Endothelial cell of umbilical vein (primary cell): ENCODE measurements around the gene FAM210A. TPM values are rescaled to one million over a fixed set of nuclear protein-coding genes. Genes with fewer than 3 reads are reported as not detected.

Source experiments
- BruUV-seq: library from RNA; stranded (reverse); fragments of 400-500 nt; replicated peaks from 2 replicates; lab custom pipeline; 2021; lab: Mats Ljungman, UMichigan
- CTCF ChIA-PET: fragments of 300-600, 350-600 bp; sonication (Branson Sonifier 250); formaldehyde crosslinking; loops from one replicate; lab custom pipeline; 2021; ENCODE audit warnings: antibody characterized with exemption, inconsistent platforms; lab: Charles Lee
- POLR2A ChIA-PET: fragments of 300-600, 350-600 bp; sonication (Branson Sonifier 250); formaldehyde crosslinking; loops from one replicate; lab custom pipeline; 2021; ENCODE audit warnings: antibody characterized with exemption, inconsistent platforms; lab: Charles Lee
- DNase-seq: peaks from one replicate; pipeline ENCODE4 v3.0.0-alpha.2; 2011; ENCODE audit warnings: low read depth, low spot score
- FAIRE-seq: peaks from 2 replicates; lab custom pipeline; 2011; peaks lifted over from hg19 to GRCh38; lab: Jason Lieb, UNC
- H2AFZ ChIP-seq: 2 replicates; pipeline ENCODE4 v1.6.0; 2012; ENCODE audit warnings: low read depth, low read length, control low read depth, inconsistent platforms
- H3K27ac ChIP-seq: 2 replicates; pipeline ENCODE4 v1.5.1; 2011; ENCODE audit warnings: low read depth, mild to moderate bottlenecking, control low read depth, low read length, moderate library complexity; ENCODE audit not compliant: insufficient read depth
- H3K27me3 ChIP-seq, 2 experiments: 2 replicates each; pipeline versions ENCODE4 v1.6.0 to v1.6.1; 2011; ENCODE audit warnings: low read length in 2 of 2, mixed read lengths in 1 of 2; ENCODE audit not compliant: control insufficient read depth in 2 of 2, insufficient read depth in 2 of 2
- H3K36me3 ChIP-seq, 2 experiments: 2 replicates in 1 of 2; 3 replicates in 1 of 2; pipeline ENCODE4 v1.5.1; 2011; ENCODE audit warnings: low read length in 2 of 2, mild to moderate bottlenecking in 1 of 2, moderate library complexity in 1 of 2; ENCODE audit not compliant: control insufficient read depth in 2 of 2, insufficient read depth in 2 of 2; ENCODE audit errors: extremely low read depth in 1 of 2
- H3K4me1 ChIP-seq: 3 replicates; pipeline ENCODE4 v1.5.1; 2011; ENCODE audit warnings: mild to moderate bottlenecking, low read length; ENCODE audit not compliant: control insufficient read depth, insufficient read depth; ENCODE audit errors: extremely low read depth
- H3K4me2 ChIP-seq: 2 replicates; pipeline ENCODE4 v1.6.1; 2011; ENCODE audit warnings: low read length, control low read depth, mixed read lengths; ENCODE audit not compliant: insufficient read depth
- H3K4me3 ChIP-seq, 3 experiments: fragments of 200-600 bp in 1 of 3; sonication (generic), shearing (Covaris generic) in 1 of 3; replicated peaks in 1 of 3; 2 replicates each; pipeline ENCODE4 v1.5.1; 2011 to 2016; ENCODE audit warnings: control low read depth in 3 of 3, low read length in 3 of 3, mild to moderate bottlenecking in 2 of 3, inconsistent platforms in 1 of 3, low read depth in 1 of 3, moderate library complexity in 1 of 3; ENCODE audit not compliant: insufficient read depth in 1 of 3
- H3K79me2 ChIP-seq: 2 replicates; pipeline ENCODE4 v1.6.0; 2012; ENCODE audit warnings: low read length, inconsistent platforms; ENCODE audit not compliant: control insufficient read depth, insufficient read depth
- H3K9ac ChIP-seq: replicated peaks from 2 replicates; pipeline ENCODE3; 2011; ENCODE audit warnings: low read length, control low read depth; ENCODE audit not compliant: insufficient read depth; ENCODE audit errors: extremely low read depth
- H3K9me1 ChIP-seq: replicated peaks from 3 replicates; pipeline ENCODE4 v1.6.0; 2011; ENCODE audit warnings: mild to moderate bottlenecking, low read length; ENCODE audit not compliant: control insufficient read depth, insufficient read depth; ENCODE audit errors: extremely low read depth
- H3K9me3 ChIP-seq: replicated peaks from 2 replicates; pipeline ENCODE4 v1.5.1; 2012; ENCODE audit warnings: low read length, inconsistent platforms; ENCODE audit not compliant: control insufficient read depth, insufficient read depth
- H4K20me1 ChIP-seq: replicated peaks from 2 replicates; pipeline ENCODE3; 2011; ENCODE audit warnings: mild to moderate bottlenecking, low read length; ENCODE audit not compliant: control insufficient read depth, insufficient read depth; ENCODE audit errors: extremely low read depth
- EZH2 ChIP-seq: IDR thresholded peaks from 2 replicates; pipeline ENCODE4 v1.6.1; 2012; ENCODE audit warnings: borderline replicate concordance, low read depth, mild to moderate bottlenecking, moderate library complexity, low read length, inconsistent platforms; ENCODE audit not compliant: severe bottlenecking
- FOS ChIP-seq: IDR thresholded peaks from 2 replicates; pipeline ENCODE4 v1.6.1; 2011; ENCODE audit warnings: mild to moderate bottlenecking, low read length, moderate library complexity, borderline replicate concordance; ENCODE audit not compliant: insufficient read depth
- GATA2 ChIP-seq: IDR thresholded peaks from 2 replicates; pipeline ENCODE4 v1.7.0; 2011; ENCODE audit warnings: low read depth, mild to moderate bottlenecking, moderate library complexity, mixed read lengths, low read length; ENCODE audit not compliant: insufficient read length, insufficient read depth
- JUN ChIP-seq: IDR thresholded peaks from 2 replicates; pipeline ENCODE4 v1.6.1; 2011; ENCODE audit warnings: borderline replicate concordance, low read depth; ENCODE audit not compliant: insufficient read length, insufficient read depth
- MYC ChIP-seq: IDR thresholded peaks from one replicate; pipeline ENCODE4 v1.6.1; 2011; ENCODE audit warnings: mild to moderate bottlenecking, low read depth, low read length
- POLR2A ChIP-seq: IDR thresholded peaks from 2 replicates; pipeline ENCODE4 v1.6.1; 2012; ENCODE audit warnings: low read depth, mild to moderate bottlenecking, control low read depth, low read length
- POLR2AphosphoS5 ChIP-seq: IDR thresholded peaks from 2 replicates; pipeline ENCODE4 v1.6.1; 2012; ENCODE audit warnings: low read depth, mild to moderate bottlenecking, control low read depth, low read length, moderate library complexity; ENCODE audit not compliant: insufficient read depth
- dilution Hi-C: fragments of 300-500 bp; cut with MboI; formaldehyde crosslinking; loops from one replicate; pipeline ENCODE4 v1.15.0; 2019; ENCODE audit warnings: low sequenced_read_pairs; ENCODE audit not compliant: extremely low pct_ligation_motif_present
- intact Hi-C: fragments of 100-400 bp; cut with micrococcal nuclease; formaldehyde crosslinking; loops from one replicate; pipeline ENCODE4 v1.10.0; 2022
- polyA plus RNA-seq, 4 experiments: library from polyadenylated mRNA; depleted of rRNA in 3 of 4; stranded (reverse) in 3 of 4; unstranded in 1 of 4; fragments of >200 nt; gene quantifications; 2 replicates each; pipeline versions ENCODE4 v1.2.1 to v1.2.3, GENCODE V29; 2011 to 2012; ENCODE audit warnings: missing spikeins in 1 of 4
- total RNA-seq: library from RNA; stranded (reverse); gene quantifications from 2 replicates; pipeline ENCODE4 v1.2.3, GENCODE V29; 2021
- TF ChIP-seq, protein P1 (sequence below), 2 donors: IDR thresholded peaks; 1 replicate in 1 of 2; 2 replicates in 1 of 2; pipeline ENCODE4 v1.5.1; 2011; ENCODE audit warnings: low read length in 2 of 2, mild to moderate bottlenecking in 2 of 2, moderate library complexity in 2 of 2, control low read depth in 1 of 2, inconsistent platforms in 1 of 2, low read depth in 1 of 2; ENCODE audit not compliant: insufficient read depth in 1 of 2; ENCODE audit errors: extremely low read depth in 1 of 2
- TF ChIP-seq, protein P2 (sequence below): IDR thresholded peaks from 2 replicates; pipeline ENCODE4 v1.6.1; 2011; ENCODE audit not compliant: insufficient read depth, insufficient read length

FAM210A gene
- total and polyA plus RNA-seq, 2 donors (not counting 3 experiments of a cell fraction or from before 2014, with no cell fraction given), result 7.1 to 17.3 TPM

DNA sequence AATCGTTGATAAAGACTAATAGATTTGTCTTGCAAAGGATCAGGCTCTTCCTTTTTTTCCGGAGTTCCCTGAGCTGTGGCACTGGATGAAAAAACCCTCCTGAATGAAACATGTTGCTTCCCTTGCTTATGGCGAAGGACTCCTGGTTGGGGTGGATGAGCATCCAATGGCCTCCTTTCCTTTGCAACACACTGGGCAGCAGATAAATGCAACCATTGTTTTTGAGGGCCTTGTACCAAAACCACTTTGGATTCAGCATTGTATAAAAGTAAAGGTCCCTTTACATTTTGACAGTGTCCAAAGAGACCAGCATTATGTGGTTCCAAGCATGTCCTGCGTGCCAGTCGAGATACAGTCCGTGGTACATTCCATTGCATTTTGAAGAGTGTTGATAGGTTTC lies 44.7 kb downstream of the FAM210A start:
- POLR2A ChIA-PET, result no interaction called here

More for the DNA sequence above, 44.7 kb downstream of the FAM210A start:
- Histone ChIP-seq H3K79me2 (peaks cover 13% of the 10 kb centered on the region), H3K36me3 (no peaks in the 10 kb centered on the region), H2AFZ (no peak overlapping the region), H3K27me3 (no peaks in the 10 kb centered on the region), H3K9me1 (no peaks in the 10 kb centered on the region), H3K4me3 (no peak overlapping the region), H3K4me2 (no peak overlapping the region), H3K9me3 (no peaks in the 10 kb centered on the region), H3K4me1 (no peaks in the 10 kb centered on the region), H3K27ac (no peak overlapping the region), H3K9ac (no peak overlapping the region), H4K20me1 (no peaks in the 10 kb centered on the region)
- FAIRE-seq (no peak), DNase-seq (no peak)
- intact Hi-C loops, result no loop called here
- TF ChIP-seq EZH2 (no peak), POLR2A (no peak), POLR2AphosphoS5 (no peak), MYC (no peak), FOS (no peak), GATA2 (no peak), JUN (no peak)
- TF ChIP-seq, protein P1, sequence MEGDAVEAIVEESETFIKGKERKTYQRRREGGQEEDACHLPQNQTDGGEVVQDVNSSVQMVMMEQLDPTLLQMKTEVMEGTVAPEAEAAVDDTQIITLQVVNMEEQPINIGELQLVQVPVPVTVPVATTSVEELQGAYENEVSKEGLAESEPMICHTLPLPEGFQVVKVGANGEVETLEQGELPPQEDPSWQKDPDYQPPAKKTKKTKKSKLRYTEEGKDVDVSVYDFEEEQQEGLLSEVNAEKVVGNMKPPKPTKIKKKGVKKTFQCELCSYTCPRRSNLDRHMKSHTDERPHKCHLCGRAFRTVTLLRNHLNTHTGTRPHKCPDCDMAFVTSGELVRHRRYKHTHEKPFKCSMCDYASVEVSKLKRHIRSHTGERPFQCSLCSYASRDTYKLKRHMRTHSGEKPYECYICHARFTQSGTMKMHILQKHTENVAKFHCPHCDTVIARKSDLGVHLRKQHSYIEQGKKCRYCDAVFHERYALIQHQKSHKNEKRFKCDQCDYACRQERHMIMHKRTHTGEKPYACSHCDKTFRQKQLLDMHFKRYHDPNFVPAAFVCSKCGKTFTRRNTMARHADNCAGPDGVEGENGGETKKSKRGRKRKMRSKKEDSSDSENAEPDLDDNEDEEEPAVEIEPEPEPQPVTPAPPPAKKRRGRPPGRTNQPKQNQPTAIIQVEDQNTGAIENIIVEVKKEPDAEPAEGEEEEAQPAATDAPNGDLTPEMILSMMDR (IDR thresholded peaks at IDR 0.05; ENCODE audit: extremely low read depth in 1 of 2, insufficient read depth in 1 of 2, low read depth in 1 of 2, low read length in 2 of 2), result no peak
- TF ChIP-seq, protein P2, sequence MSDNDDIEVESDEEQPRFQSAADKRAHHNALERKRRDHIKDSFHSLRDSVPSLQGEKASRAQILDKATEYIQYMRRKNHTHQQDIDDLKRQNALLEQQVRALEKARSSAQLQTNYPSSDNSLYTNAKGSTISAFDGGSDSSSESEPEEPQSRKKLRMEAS, result no peak
- CTCF ChIA-PET, result no interaction called here
- BruUV-seq, result no TSS peak
- dilution Hi-C loops, result no loop called here
